Calu3 (cell line): ENCODE data around the gene NUDT14. TPM values are rescaled to one million over a fixed set of nuclear protein-coding genes. Genes with fewer than 3 reads are reported as not detected.
A peak's percentile ranks its signal among the peaks of the same experiment; 100 is the strongest.

Experiments
- BruUV-seq: library from RNA; stranded (reverse); fragments of 400-500 nt; replicated peaks from 2 replicates; lab custom pipeline; 2021; lab: Mats Ljungman, UMichigan
- CTCF ChIA-PET: fragments of 300-600 bp; sonication (Branson Sonifier 250); formaldehyde crosslinking; loops from one replicate; lab custom pipeline; 2022; ENCODE audit warnings: antibody characterized with exemption; lab: Charles Lee
- DNase-seq: peaks from one replicate; pipeline ENCODE4 v3.0.0; 2022
- H3K27ac Mint-ChIP-seq: one replicate; pipeline ENCODE4 v1.8.0; 2022; ENCODE audit warnings: mixed read lengths; ENCODE audit not compliant: unreplicated experiment
- H3K27me3 Mint-ChIP-seq: one replicate; pipeline ENCODE4 v1.8.0; 2022; ENCODE audit warnings: mixed read lengths; ENCODE audit not compliant: unreplicated experiment
- H3K36me3 Mint-ChIP-seq: one replicate; pipeline ENCODE4 v1.8.0; 2022; ENCODE audit warnings: mild to moderate bottlenecking, moderate library complexity, mixed read lengths; ENCODE audit not compliant: insufficient read depth, unreplicated experiment
- H3K4me1 Mint-ChIP-seq: one replicate; pipeline ENCODE4 v1.8.0; 2022; ENCODE audit warnings: mild to moderate bottlenecking, low read depth, mixed read lengths; ENCODE audit not compliant: unreplicated experiment
- H3K4me3 Mint-ChIP-seq: one replicate; pipeline ENCODE4 v1.8.0; 2022; ENCODE audit warnings: mild to moderate bottlenecking, low read depth, moderate library complexity, mixed read lengths; ENCODE audit not compliant: unreplicated experiment
- H3K9me3 Mint-ChIP-seq: one replicate; pipeline ENCODE4 v1.8.0; 2022; ENCODE audit warnings: low read depth, mixed read lengths; ENCODE audit not compliant: unreplicated experiment
- intact Hi-C: fragments of 100-400 bp; cut with micrococcal nuclease; formaldehyde crosslinking; loops from one replicate; pipeline ENCODE4 v1.10.0; 2022; ENCODE audit not compliant: unreplicated experiment
- total RNA-seq: library from RNA; stranded (reverse); gene quantifications from 2 replicates; pipeline ENCODE4 v1.2.3, GENCODE V29; 2022
- TF ChIP-seq, protein P1 (sequence below): fragments of 200-600 bp; IDR thresholded peaks from one replicate; pipeline ENCODE4 v1.8.0; 2022; ENCODE audit warnings: antibody characterized with exemption; ENCODE audit not compliant: unreplicated experiment

The NUDT14 gene
- total RNA-seq, 1 experiment from 2014 or later, result 38.0 TPM

DNA sequence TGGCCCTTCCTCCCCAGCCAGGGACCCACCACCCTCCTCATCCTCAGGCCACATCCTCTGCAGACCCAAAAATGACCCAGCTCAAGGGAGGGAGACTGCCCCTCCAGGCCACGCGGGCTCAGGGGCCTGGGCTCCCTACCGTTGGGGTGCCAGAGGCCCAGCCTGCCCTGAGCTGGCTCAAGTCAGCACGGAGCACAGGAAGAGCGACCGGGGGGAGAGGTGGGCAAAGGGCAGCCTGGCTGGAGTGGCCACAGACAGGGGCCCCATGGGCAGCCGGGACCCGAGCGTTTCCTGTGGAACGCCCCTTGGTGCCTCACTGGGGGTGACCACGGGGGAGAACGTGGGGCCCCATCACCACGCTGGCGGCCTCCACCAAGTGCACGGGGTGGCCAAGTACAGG lies 23.2 kb downstream of the NUDT14 start:
- DNase-seq, result no peak
- CTCF ChIA-PET, result interaction anchor here (0.8 kb wide), 1 partner anchor 19 kb away, joined by 3 read pairs; no protein-coding TSS in a partner anchor
- no TSS peak for BruUV-seq
- Mint-ChIP-seq H3K4me3 (no peak overlapping the region), H3K4me1 (no peaks in the 10 kb centered on the region), H3K36me3 (peaks cover 5% of the 10 kb centered on the region), H3K9me3 (no peaks in the 10 kb centered on the region), H3K27ac (no peak overlapping the region), H3K27me3 (no peaks in the 10 kb centered on the region)
- intact Hi-C loops, result no loop called here
- TF ChIP-seq, protein P1, sequence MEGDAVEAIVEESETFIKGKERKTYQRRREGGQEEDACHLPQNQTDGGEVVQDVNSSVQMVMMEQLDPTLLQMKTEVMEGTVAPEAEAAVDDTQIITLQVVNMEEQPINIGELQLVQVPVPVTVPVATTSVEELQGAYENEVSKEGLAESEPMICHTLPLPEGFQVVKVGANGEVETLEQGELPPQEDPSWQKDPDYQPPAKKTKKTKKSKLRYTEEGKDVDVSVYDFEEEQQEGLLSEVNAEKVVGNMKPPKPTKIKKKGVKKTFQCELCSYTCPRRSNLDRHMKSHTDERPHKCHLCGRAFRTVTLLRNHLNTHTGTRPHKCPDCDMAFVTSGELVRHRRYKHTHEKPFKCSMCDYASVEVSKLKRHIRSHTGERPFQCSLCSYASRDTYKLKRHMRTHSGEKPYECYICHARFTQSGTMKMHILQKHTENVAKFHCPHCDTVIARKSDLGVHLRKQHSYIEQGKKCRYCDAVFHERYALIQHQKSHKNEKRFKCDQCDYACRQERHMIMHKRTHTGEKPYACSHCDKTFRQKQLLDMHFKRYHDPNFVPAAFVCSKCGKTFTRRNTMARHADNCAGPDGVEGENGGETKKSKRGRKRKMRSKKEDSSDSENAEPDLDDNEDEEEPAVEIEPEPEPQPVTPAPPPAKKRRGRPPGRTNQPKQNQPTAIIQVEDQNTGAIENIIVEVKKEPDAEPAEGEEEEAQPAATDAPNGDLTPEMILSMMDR, result no peak

DNA sequence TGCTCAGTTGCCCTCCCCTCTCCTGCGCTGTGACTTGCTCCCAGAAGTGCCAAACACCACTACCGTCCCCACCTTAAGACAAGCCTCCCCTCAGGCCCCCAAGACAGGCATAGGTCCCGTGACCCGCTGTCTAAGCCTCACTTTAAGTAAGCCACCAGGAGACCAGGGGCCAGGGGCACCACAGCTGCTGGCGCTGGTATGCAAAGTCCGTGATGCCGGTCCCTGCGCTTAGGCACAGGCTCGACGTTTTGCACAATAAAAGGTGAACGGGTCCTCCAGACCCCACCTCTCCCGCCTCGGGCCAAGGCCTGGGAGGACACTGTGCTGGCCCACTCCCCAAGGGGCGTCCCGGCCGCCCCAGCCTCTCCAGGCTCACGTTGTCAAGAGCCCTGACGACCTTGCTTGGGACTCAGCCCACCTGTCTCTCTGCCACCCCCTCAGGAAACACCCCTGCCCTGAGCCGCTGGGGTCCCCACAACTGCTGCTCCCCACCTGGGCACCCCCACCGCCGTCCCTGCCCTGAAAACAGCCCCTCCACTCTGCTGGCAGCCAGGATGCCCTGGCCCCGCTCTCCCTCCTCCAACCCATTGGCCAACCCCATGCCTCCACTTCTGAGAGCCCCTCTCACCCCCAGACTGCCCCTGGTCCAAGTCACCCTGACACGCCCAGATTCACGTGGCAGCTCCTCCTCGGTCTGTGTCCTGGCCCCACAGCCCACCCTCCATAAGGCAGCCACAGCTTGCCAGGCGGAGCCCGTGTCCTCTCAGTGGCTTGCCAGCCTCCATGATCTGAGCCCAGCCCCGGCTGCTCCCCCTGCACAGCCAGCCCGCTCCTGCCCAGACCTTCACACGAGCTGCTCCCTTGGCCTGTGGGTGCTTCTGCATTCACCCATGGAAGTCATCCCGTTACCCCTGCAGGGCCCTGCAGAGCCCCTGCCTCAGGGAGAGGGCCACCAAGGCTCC lies 24.4 kb downstream of the NUDT14 start:
- TF ChIP-seq, protein P1, result no peak
- no peaks in the 10 kb centered on the region for H3K9me3 Mint-ChIP-seq
- H3K36me3 Mint-ChIP-seq, result peaks cover 5% of the 10 kb centered on the region
- CTCF ChIA-PET, result no interaction called here
- intact Hi-C loops, result no loop called here
- no peak for DNase-seq
- no peaks in the 10 kb centered on the region for H3K4me1 Mint-ChIP-seq
- H3K27ac Mint-ChIP-seq, result peak overlapping the region; percentile 33
- H3K4me3 Mint-ChIP-seq, result no peak overlapping the region
- no peaks in the 10 kb centered on the region for H3K27me3 Mint-ChIP-seq
- BruUV-seq, result no TSS peak

DNA sequence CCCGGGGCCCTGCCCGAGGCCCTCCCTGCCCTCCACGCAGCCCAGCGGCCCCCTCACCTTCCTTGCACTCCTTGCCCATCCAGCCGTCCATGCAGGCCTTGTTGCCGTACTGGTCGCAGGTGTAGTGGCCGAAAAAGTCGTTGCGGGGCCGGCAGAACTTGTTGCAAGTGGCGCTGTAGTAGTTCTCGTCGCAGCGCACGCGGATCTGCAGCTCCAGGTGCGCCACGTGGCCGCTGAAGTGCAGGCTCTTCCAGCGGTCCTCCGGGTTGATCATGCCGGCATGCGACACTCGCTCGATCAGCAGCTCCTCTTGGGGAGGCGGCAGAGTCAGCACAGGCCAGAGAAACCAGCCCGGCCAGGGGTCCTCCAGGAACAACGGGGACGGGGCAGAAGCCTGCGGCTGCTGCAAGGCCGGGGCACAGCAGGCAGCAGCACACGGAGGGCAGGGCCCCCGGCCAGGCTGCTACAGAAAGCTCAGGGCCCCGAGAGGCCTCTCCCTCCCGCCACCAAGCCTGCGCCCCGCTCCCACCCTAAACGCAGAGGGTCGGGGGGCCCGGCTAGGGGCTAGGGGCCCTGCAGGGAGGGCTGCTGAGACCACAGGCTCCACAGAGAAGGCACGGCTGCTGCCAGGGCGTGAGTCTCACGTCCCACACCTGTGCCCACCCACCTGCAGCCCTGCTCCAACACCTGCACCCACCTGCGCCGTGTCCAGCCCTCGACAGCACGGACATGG lies 25.3 kb downstream of the NUDT14 start:
- BruUV-seq, result no TSS peak
- Mint-ChIP-seq H3K27ac (no peak overlapping the region), H3K27me3 (no peaks in the 10 kb centered on the region), H3K4me1 (no peaks in the 10 kb centered on the region), H3K36me3 (peaks cover 5% of the 10 kb centered on the region), H3K4me3 (no peak overlapping the region), H3K9me3 (no peaks in the 10 kb centered on the region)
- DNase-seq, result no peak
- intact Hi-C loops, result no loop called here
- CTCF ChIA-PET, result no interaction called here
- TF ChIP-seq, protein P1, result no peak

DNA sequence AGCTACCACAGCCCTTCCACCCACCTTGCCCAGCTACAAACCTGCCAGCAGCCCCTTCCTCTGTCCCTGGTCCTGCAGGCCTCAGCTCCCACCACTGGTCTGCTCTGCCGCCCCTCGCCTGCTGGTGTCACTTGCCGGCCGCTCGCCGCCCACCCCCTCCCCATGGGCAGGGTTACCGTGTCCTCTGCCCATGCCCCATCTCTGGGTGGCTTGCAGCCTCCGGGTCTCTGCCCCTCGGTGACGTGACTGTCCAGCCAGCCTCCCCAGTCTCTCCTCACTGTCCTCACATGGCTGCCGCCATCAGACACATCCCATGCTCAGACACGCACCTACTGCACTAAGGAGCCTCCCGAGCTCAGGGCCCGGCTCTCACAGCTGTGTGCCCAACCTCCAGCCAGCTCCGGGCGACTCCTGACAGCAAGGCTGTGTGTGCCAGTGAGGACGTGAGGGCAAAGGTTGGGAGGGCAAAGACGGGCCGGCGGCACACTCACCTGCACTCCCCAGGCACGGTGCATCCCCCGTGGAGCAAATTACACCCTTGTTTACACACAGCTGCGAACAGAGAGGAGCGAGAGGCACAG lies 26.0 kb downstream of the NUDT14 start:
- H3K4me3 Mint-ChIP-seq, result no peak overlapping the region
- CTCF ChIA-PET, result no interaction called here
- intact Hi-C loops, result no loop called here
- peaks cover 5% of the 10 kb centered on the region for H3K36me3 Mint-ChIP-seq
- TF ChIP-seq, protein P1, result no peak
- no TSS peak for BruUV-seq
- H3K4me1 Mint-ChIP-seq, result no peaks in the 10 kb centered on the region
- no peak overlapping the region for H3K27ac Mint-ChIP-seq
- DNase-seq, result no peak
- H3K27me3 Mint-ChIP-seq, result no peaks in the 10 kb centered on the region
- no peaks in the 10 kb centered on the region for H3K9me3 Mint-ChIP-seq
